ENCODE measurements around the gene ZCCHC14.

- TF ChIP-seq EZH2 (IDR thresholded peaks at IDR 0.05; ENCODE audit: borderline replicate concordance, low read depth, low read length, poor library complexity, severe bottlenecking), result no peak
- TF ChIP-seq CTCF (conservative IDR thresholded peaks at IDR 0.05; ENCODE audit: low read depth, low read length), result no peak
These were observed 3.6 kb upstream of the ZCCHC14 start for GRCh38 chr16:87496447-87496801.
